Inflammatory macrophage (primary cell): ENCODE results near the gene MRM2.
A peak's percentile ranks its signal among the peaks of the same experiment; 100 is the strongest.

Experiments used
- DNase-seq, 2 donors: peaks; one replicate each; pipeline ENCODE4 v3.0.0-alpha.2; 2020 to 2022

The MRM2 gene

GRCh38 chr7:2220506-2220905 is 21.5 kb downstream of the MRM2 start:
- DNase-seq, result no peak

GRCh38 chr7:2220030-2220429 is 22.0 kb downstream of the MRM2 start:
- no peak for DNase-seq

GRCh38 chr7:2219606-2220005 is 22.4 kb downstream of the MRM2 start:
- DNase-seq, result no peak

- no peak for DNase-seq
Measured at GRCh38 chr7:2219136-2219535, 22.9 kb downstream of the MRM2 start.

GRCh38 chr7:2218444-2218785 is 23.6 kb downstream of the MRM2 start:
- no peak for DNase-seq

GRCh38 chr7:2217716-2218443 is 24.1 kb downstream of the MRM2 start:
- DNase-seq, result no peak

GRCh38 chr7:2217206-2217605 is 24.8 kb downstream of the MRM2 start:
- DNase-seq, result no peak

GRCh38 chr7:2215851-2216250 is 26.2 kb downstream of the MRM2 start:
- no peak for DNase-seq

- no peak for DNase-seq
Measured at GRCh38 chr7:2214636-2215035, 27.4 kb downstream of the MRM2 start.

- DNase-seq, result no peak
Measured at GRCh38 chr7:2213551-2214215, 28.3 kb downstream of the MRM2 start.

- DNase-seq, result no peak
Measured at GRCh38 chr7:2212906-2213305, 29.1 kb downstream of the MRM2 start.

GRCh38 chr7:2211926-2212325 is 30.1 kb downstream of the MRM2 start:
- no peak for DNase-seq

GRCh38 chr7:2211259-2211880 is 30.6 kb downstream of the MRM2 start:
- DNase-seq, result no peak

- no peak for DNase-seq
Measured at GRCh38 chr7:2210551-2211258, 31.3 kb downstream of the MRM2 start.

GRCh38 chr7:2209961-2210323 is 32.1 kb downstream of the MRM2 start:
- DNase-seq, result no peak

GRCh38 chr7:2209146-2209960 is 32.7 kb downstream of the MRM2 start:
- DNase-seq, result peak in 1 of 2 donors; percentile 51

- no peak for DNase-seq
Measured at GRCh38 chr7:2208712-2209111, 33.3 kb downstream of the MRM2 start.

GRCh38 chr7:2205036-2205780 is 36.8 kb downstream of the MRM2 start:
- no peak for DNase-seq

GRCh38 chr7:2204446-2204845 is 37.6 kb downstream of the MRM2 start:
- no peak for DNase-seq

- peak in 1 of 2 donors; percentile 5 for DNase-seq
Measured at GRCh38 chr7:2203766-2204300, 38.2 kb downstream of the MRM2 start.

- DNase-seq, result no peak
Measured at GRCh38 chr7:2202901-2203765, 38.9 kb downstream of the MRM2 start.
